Neural progenitor cell (in vitro differentiated cells): Measurements from ENCODE around the gene ZNF280D.

Source experiments
- EZH2 ChIP-seq: fragments of 200-600 bp; sonication (generic); IDR thresholded peaks from 2 replicates; pipeline ENCODE4 v1.6.1; 2017; ENCODE audit warnings: antibody characterized with exemption, mild to moderate bottlenecking, moderate library complexity
- EZH2phosphoT487 ChIP-seq: fragments of 200-600 bp; sonication (generic); IDR thresholded peaks from 2 replicates; pipeline ENCODE4 v1.6.1; 2017; ENCODE audit warnings: antibody characterized with exemption

- TF ChIP-seq EZH2phosphoT487 (no peak), EZH2 (no peak)
Measured at GRCh38 chr15:56744701-56745683, 11.7 kb upstream of the ZNF280D start.
